MCF 10A (cell line): ENCODE results near the gene TMPRSS13. TPM values are rescaled to one million over a fixed set of nuclear protein-coding genes. Genes with fewer than 3 reads are reported as not detected.

Source experiments
- BruUV-seq: library from RNA; stranded (reverse); fragments of 400-500 nt; replicated peaks from 2 replicates; lab custom pipeline; 2021; lab: Mats Ljungman, UMichigan
- CTCF ChIA-PET: fragments of 300-600 bp; sonication (Branson Sonifier 250); formaldehyde crosslinking; extraction: SDS; loops from one replicate; lab custom pipeline; 2021; ENCODE audit warnings: antibody characterized with exemption, inconsistent platforms; lab: Yijun Ruan, JAX
- POLR2A ChIA-PET: fragments of 300-600, 350-650 bp; sonication (Branson Sonifier 250); formaldehyde crosslinking; extraction: SDS; loops from one replicate; lab custom pipeline; 2020; ENCODE audit warnings: antibody characterized with exemption, inconsistent platforms; lab: Yijun Ruan, JAX
- DNase-seq: peaks from one replicate; pipeline ENCODE4 v3.0.0-alpha.2; 2018; ENCODE audit not compliant: unreplicated experiment
- H3K27ac Mint-ChIP-seq: one replicate; pipeline ENCODE4 v1.8.0; 2022; ENCODE audit warnings: mild to moderate bottlenecking, low read depth, mixed read lengths; ENCODE audit not compliant: unreplicated experiment
- H3K27me3 Mint-ChIP-seq: one replicate; pipeline ENCODE4 v1.8.0; 2022; ENCODE audit warnings: mixed read lengths; ENCODE audit not compliant: insufficient read depth, unreplicated experiment
- H3K36me3 Mint-ChIP-seq: one replicate; pipeline ENCODE4 v1.8.0; 2022; ENCODE audit warnings: mild to moderate bottlenecking, moderate library complexity, mixed read lengths; ENCODE audit not compliant: insufficient read depth, unreplicated experiment
- H3K4me1 Mint-ChIP-seq: one replicate; pipeline ENCODE4 v1.8.0; 2022; ENCODE audit warnings: mixed read lengths; ENCODE audit not compliant: insufficient read depth, unreplicated experiment
- H3K4me3 Mint-ChIP-seq: one replicate; pipeline ENCODE4 v1.8.0; 2022; ENCODE audit warnings: mild to moderate bottlenecking, moderate library complexity, mixed read lengths; ENCODE audit not compliant: unreplicated experiment
- H3K9me3 Mint-ChIP-seq: one replicate; pipeline ENCODE4 v1.8.0; 2022; ENCODE audit warnings: mixed read lengths; ENCODE audit not compliant: unreplicated experiment
- intact Hi-C: fragments of 100-400 bp; cut with micrococcal nuclease; formaldehyde crosslinking; loops from 2 replicates; pipeline ENCODE4 v1.14.1; 2022
- total RNA-seq: library from RNA; stranded (reverse); gene quantifications from 2 replicates; pipeline ENCODE4 v1.2.3, GENCODE V29; 2022
- TF ChIP-seq, protein P1 (sequence below): fragments of 200-600 bp; IDR thresholded peaks from one replicate; pipeline ENCODE4 v1.8.0; 2022; ENCODE audit warnings: antibody characterized with exemption, mild to moderate bottlenecking; ENCODE audit not compliant: unreplicated experiment

TMPRSS13 gene
- total RNA-seq, 1 experiment from 2014 or later = not detected

DNA sequence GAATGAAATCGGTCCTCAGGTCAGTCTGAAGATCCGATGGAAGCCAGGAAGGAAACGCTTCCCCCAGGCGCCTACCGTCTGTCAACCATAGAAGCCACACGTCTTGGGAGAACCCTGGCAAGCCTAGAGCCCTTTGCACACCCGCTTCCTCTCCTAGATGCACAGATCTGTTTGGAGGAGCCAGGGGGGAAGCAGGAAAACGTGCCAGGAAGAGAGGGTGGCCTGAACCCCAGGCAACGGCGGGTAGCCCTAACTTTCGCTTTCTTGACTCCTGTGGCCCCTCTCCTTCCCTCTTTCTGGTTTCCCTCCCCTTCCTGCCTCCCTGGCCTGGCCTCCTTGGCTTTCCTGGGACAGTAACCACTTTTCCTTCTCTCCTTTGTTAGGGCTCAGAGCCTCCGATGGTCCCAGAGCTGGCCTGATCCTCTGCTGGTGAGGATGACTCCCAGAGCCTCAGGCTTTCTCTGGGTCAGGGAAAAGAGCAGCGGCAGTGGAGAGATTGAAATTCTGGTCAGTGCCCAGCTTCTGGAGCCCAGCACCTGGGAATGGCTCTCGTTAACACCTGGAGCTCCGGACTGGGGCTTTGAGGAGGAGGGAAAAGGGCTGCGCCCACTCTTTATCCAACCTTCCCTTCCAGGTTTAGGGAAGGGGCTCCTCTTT lies 54.8 kb downstream of the TMPRSS13 start:
- ChIA-PET CTCF (no interaction called here), POLR2A (no interaction called here)
- no TSS peak for BruUV-seq
- Mint-ChIP-seq H3K9me3 (no peaks in the 10 kb centered on the region), H3K36me3 (no peaks in the 10 kb centered on the region), H3K27ac (no peak overlapping the region), H3K4me3 (no peak overlapping the region), H3K4me1 (no peaks in the 10 kb centered on the region), H3K27me3 (peaks cover 80% of the 10 kb centered on the region)
- DNase-seq = no peak
- intact Hi-C loops = no loop called here
- TF ChIP-seq, protein P1, sequence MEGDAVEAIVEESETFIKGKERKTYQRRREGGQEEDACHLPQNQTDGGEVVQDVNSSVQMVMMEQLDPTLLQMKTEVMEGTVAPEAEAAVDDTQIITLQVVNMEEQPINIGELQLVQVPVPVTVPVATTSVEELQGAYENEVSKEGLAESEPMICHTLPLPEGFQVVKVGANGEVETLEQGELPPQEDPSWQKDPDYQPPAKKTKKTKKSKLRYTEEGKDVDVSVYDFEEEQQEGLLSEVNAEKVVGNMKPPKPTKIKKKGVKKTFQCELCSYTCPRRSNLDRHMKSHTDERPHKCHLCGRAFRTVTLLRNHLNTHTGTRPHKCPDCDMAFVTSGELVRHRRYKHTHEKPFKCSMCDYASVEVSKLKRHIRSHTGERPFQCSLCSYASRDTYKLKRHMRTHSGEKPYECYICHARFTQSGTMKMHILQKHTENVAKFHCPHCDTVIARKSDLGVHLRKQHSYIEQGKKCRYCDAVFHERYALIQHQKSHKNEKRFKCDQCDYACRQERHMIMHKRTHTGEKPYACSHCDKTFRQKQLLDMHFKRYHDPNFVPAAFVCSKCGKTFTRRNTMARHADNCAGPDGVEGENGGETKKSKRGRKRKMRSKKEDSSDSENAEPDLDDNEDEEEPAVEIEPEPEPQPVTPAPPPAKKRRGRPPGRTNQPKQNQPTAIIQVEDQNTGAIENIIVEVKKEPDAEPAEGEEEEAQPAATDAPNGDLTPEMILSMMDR = no peak

DNA sequence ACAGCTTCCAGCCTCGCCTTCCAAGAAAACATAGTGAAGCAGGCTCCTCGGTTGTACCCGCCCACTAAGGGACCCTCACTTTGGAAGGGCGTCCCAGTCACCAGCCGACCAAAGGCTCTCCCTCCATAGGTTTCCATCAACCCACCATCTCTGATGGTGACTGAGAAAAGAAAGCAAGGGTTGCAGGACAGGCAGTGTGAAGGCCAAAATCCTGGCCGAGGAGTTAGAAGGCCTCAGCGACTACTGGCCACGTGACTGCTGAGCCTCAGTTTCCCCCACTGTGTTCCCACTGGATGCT lies 55.4 kb downstream of the TMPRSS13 start:
- peaks cover 74% of the 10 kb centered on the region for H3K27me3 Mint-ChIP-seq
- no peaks in the 10 kb centered on the region for H3K4me1 Mint-ChIP-seq
- intact Hi-C loops = no loop called here
- H3K9me3 Mint-ChIP-seq = no peaks in the 10 kb centered on the region
- TF ChIP-seq, protein P1 = no peak
- H3K27ac Mint-ChIP-seq = no peak overlapping the region
- no peak overlapping the region for H3K4me3 Mint-ChIP-seq
- BruUV-seq = no TSS peak
- H3K36me3 Mint-ChIP-seq = no peaks in the 10 kb centered on the region
- ChIA-PET CTCF (no interaction called here), POLR2A (no interaction called here)
- DNase-seq = no peak

DNA sequence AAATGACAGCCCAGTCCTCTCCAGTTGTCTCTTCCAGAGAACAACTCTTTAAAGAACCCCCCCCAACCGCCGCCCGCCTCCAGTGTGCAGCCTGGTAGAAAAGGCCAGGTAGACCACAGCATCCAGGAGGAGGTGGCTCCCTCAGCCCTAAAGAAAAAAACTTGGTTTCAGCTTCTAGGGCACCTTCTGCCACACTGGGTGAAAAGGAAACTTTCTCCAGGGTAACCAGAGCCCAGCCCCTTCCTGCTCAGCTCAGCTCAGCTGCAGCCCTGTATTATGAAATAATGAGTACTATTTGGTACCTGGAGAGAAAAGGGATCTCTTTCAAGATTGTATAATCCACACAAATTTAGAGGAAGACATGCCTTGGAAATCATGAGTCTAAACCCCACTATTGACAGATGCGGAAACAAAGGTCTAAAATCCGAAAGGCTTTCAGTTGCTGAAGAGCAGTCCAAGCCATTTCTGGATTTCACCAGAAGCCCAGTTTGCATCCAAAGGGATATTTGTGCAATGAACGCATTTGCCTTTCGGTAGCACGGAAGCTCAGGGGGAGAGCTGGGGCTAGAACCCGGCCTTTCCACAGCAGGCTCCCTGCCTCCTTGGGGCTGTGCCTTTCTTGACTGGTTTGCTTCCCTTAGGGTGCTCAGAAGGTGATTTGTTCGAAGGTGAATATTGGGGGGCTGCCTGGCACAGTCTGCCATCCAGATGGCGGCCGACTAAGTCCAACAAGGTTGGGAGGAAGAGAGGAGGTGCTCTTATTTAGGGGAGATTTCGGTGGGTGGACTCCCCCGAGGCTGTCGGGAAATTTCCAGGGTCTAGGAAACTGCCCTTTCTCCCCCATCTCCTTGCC lies 56.0 kb downstream of the TMPRSS13 start:
- TF ChIP-seq, protein P1 = no peak
- H3K36me3 Mint-ChIP-seq = no peaks in the 10 kb centered on the region
- ChIA-PET CTCF (interaction anchor here (1.6 kb wide), 1 partner anchor 29 kb away, joined by 8 read pairs; no protein-coding TSS in a partner anchor), POLR2A (no interaction called here)
- H3K27ac Mint-ChIP-seq = no peak overlapping the region
- H3K27me3 Mint-ChIP-seq = peaks cover 74% of the 10 kb centered on the region
- H3K4me1 Mint-ChIP-seq = no peaks in the 10 kb centered on the region
- no peak for DNase-seq
- no peaks in the 10 kb centered on the region for H3K9me3 Mint-ChIP-seq
- no peak overlapping the region for H3K4me3 Mint-ChIP-seq
- BruUV-seq = no TSS peak
- intact Hi-C loops = no loop called here

DNA sequence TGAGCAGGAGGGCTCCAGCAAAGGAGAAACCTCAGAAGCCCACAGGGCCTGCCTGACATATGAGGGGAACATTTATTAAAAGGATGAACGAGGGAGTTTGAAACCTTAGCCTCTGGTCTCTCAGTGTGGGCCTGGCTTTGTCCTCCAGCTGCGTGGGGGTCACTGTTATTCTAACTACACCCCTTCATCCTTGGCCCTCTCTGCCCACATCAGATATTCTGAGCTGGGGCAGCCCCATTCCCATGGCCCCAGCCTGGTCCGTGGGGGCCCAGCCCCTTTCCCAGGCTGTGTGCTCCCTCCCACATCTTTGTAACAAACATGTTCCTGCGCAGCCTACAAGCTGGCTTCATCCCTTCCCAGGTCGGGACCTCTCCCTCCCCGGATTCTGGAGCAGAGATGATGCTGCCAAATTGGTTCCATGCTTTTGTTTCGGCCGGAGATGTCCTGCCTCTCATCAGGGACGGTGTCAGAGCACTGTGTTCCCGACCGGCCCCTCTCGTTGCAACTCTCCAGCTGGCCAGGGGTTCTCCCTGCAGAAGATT lies 56.7 kb downstream of the TMPRSS13 start:
- Mint-ChIP-seq H3K9me3 (no peaks in the 10 kb centered on the region), H3K4me1 (no peaks in the 10 kb centered on the region), H3K27ac (no peak overlapping the region), H3K4me3 (no peak overlapping the region), H3K36me3 (no peaks in the 10 kb centered on the region), H3K27me3 (peaks cover 74% of the 10 kb centered on the region)
- ChIA-PET CTCF (interaction anchor here (1.6 kb wide), 1 partner anchor 29 kb away, joined by 8 read pairs; no protein-coding TSS in a partner anchor), POLR2A (no interaction called here)
- TF ChIP-seq, protein P1 = no peak
- intact Hi-C loops = no loop called here
- DNase-seq = no peak
- BruUV-seq = no TSS peak
